Stimulated activated CD4-positive, alpha-beta T cell treated with anti-CD3 and anti-CD28 coated beads, Interleukin-12 subunit alpha, Interleukin-12 subunit beta, amount 100 ng/mL, for 24 hours (primary cell): ENCODE data around the gene PDIA5.

Experiments used
- DNase-seq, 2 experiments: peaks; one replicate each; pipeline ENCODE4 v3.0.0-alpha.2; 2020; ENCODE audit warnings: low read depth in 2 of 2

Gene PDIA5

GRCh38 chr3:123042413-123042812 lies 24.4 kb upstream of the PDIA5 start:
- no peak for DNase-seq

GRCh38 chr3:123044981-123045763 lies 21.7 kb upstream of the PDIA5 start:
- DNase-seq: no peak

GRCh38 chr3:123046262-123047061 lies 20.4 kb upstream of the PDIA5 start:
- no peak for DNase-seq

- DNase-seq: no peak
Observed at GRCh38 chr3:123047062-123047319, 19.8 kb upstream of the PDIA5 start.

GRCh38 chr3:123048480-123049237 lies 18.2 kb upstream of the PDIA5 start:
- no peak for DNase-seq

GRCh38 chr3:123050666-123051065 lies 16.2 kb upstream of the PDIA5 start:
- DNase-seq: no peak

GRCh38 chr3:123053107-123053506 lies 13.7 kb upstream of the PDIA5 start:
- no peak for DNase-seq

GRCh38 chr3:123054109-123054778 lies 12.6 kb upstream of the PDIA5 start:
- no peak for DNase-seq

- DNase-seq: no peak
Observed at GRCh38 chr3:123054931-123055330, 11.9 kb upstream of the PDIA5 start.

GRCh38 chr3:123055352-123055751 lies 11.5 kb upstream of the PDIA5 start:
- DNase-seq: no peak

- no peak for DNase-seq
Observed at GRCh38 chr3:123058505-123058904, 8.3 kb upstream of the PDIA5 start.

- DNase-seq: no peak
Observed at GRCh38 chr3:123060054-123060453, 6.8 kb upstream of the PDIA5 start.

GRCh38 chr3:123061856-123062255 lies 5.0 kb upstream of the PDIA5 start:
- DNase-seq: no peak

GRCh38 chr3:123063034-123063433 lies 3.8 kb upstream of the PDIA5 start:
- no peak for DNase-seq

- DNase-seq: no peak
Observed at GRCh38 chr3:123064506-123064905, 2.3 kb upstream of the PDIA5 start.

GRCh38 chr3:123064914-123065313 lies 1.9 kb upstream of the PDIA5 start:
- DNase-seq: no peak

- DNase-seq: no peak
Observed at GRCh38 chr3:123066599-123066895, 278 bp upstream of the PDIA5 start.

- DNase-seq: no peak
Observed at GRCh38 chr3:123067689-123068600, 1.1 kb downstream of the PDIA5 start.

GRCh38 chr3:123068601-123069381 lies 2.0 kb downstream of the PDIA5 start:
- DNase-seq: no peak

- no peak for DNase-seq
Observed at GRCh38 chr3:123070510-123070909, 3.7 kb downstream of the PDIA5 start.
